GM04504 (cell line): Measurements from ENCODE around the gene SPOCD1.

Source experiments
- DNase-seq: peaks from one replicate; pipeline ENCODE4 v3.0.0-alpha.2; 2012; ENCODE audit warnings: low read depth

SPOCD1 gene

DNA sequence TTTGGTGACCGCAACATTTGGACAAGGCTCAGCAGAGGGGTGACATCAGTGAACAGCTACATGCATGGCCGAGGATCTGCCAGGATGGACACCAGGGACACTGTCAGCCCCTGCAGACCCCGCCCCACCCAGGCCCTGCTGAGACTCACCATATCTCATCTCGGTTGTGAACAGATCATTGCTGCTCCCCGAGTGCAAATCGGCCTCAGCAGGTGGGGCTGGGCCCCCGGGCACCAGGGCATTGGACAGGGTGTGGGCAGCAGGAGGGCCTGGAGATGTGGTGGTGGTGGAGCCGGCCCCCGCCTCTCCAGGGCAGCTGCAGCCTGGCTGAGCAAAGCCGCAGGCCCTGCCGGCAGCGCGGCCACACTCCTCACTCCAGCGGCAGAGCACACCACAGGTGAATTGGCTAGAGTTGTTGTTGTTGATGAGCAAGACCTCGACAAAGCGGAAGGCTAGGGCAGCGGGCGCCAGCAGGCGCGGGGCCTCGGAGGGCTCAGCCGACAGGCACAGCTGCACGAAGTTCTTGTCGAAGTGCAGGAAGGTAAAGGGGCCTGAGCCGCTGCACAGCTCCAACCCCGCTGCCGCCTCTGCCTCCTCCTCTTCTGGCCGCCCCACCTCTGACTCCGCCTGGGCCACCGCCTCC, 59.9 kb downstream of the SPOCD1 start:
- DNase-seq = no peak

DNA sequence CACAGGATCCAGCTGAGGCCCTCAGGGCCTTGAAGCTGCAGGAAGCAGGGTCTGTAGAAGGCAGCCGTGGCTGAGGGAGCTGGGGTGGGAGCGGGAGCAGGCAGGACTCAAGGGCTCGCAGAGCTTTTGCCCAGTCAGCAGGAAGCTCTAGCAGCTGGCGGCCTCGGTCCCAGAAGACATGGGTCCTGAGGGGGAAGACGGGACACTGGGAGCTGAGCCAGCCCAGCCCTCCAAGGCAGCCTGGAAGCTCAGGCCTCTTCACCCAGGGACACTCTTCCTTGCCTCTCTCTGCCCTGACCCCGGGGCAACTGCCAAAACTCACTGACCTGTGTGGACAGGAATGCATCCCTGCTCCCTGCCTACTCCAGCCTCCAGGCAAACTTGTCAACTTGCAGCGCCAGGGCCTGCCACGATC, 60.6 kb downstream of the SPOCD1 start:
- no peak for DNase-seq

DNA sequence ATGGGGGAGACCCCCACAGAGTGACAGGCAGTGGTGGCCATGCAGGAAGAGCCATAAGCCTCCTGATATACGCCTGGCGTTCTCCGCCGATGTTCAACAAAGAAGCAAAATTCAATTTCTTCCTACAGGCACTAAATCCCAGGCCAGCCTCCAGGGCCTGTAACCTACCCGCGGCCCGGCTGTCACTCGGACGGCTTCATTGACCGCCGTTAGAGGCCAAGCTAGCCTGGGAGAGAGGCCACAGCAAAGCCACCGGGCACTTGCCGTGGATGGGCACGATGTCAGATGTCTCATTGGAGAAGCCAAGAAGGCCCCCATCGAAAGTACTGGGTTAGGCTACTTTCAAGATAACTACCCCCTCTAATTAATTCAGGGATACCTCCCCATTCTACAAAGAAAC, 61.4 kb downstream of the SPOCD1 start:
- no peak for DNase-seq

DNA sequence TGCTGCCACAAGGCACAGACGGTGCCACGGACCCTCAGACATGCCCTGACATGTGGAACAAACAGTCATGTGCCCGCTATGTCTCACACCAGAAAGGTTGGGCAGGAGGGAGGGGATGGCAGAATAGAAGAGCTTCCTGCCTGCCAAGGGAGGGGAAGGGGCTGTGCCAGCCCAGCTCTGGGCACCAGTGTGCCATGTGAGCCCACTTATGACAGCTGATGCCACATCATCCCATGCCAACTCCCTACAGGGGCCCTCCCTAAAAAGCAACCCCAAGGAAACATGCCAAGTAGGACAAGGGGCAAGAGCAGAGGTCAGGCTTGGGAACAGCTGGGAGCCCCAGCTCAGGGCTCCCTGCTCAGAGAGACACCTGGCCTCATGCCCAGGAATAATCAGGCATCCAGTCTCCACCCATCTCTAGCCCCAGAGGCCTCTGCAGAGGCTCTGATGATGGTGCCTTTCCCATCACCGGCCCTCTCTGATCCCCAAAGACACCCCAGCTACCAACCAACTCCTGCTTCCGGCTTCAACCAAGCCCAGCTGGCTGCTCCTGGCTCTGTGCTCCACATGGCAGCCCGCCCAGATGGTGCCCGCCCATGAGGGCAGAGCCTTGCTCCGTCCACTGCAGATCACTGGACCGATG, 62.0 kb downstream of the SPOCD1 start:
- no peak for DNase-seq

DNA sequence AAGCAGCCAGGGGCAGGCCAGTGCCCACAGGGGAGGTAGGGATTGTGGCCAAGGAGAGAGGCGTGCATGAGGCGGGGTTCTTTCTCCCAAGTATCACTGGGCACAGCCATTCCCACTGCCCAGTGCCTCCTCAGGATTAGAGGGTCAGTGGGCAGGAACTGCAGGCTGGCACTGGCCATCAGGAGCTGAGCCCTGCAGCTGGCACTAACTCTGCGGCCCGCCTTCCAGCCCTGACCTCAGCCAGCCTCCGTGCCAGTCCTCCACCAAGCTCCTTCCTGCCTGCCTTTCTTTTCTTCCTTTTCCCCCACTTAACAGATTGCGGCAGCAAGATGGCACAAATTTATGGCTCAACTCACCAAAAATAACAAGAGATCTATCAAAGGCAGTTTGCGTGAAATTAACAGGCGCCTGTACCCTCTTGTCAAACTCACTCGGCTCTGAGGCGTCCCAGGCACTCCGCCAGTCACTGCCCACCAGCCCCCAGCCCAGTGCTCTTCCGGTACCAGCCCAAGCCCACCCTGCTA, 62.8 kb downstream of the SPOCD1 start:
- DNase-seq = no peak

DNA sequence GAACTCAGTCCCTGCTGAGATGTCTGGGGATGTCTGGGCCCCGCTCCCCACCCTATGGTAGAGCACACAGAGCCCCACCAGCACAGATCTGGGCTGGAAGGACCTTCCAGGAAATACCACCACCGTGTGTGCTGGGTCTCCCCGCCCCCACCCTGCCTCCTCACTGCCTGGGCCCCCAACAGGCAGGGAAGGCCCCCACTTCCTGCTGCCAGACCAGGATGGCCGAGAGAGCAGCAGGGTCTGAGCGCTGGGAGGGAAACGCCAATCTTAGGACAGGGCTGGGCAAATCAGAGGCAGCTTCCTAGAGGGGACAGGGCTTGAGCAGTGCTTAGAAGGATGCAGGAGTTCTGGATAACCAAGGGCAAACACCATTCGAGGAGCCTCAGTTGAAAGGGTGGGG, 63.6 kb downstream of the SPOCD1 start:
- DNase-seq = no peak

DNA sequence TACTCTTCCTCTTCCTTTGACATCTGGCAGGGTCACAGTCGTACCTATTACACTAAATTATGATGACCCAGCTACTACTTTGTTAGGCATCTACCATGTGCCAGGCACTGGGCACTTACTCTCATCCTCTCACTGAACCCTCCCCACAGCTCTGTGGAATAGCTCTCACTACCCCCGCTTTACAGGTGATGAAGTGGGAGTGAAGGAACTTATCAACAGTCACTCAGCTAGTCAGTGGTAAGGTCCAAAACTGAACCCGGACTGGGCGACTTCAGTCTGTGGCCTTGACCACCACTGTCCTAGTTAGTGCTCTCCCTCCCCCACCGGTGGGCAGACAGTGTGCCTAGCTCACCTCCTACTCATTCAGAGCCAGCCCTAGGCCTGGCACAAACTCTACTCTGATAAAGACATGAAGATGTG, 64.0 kb downstream of the SPOCD1 start:
- DNase-seq = no peak

DNA sequence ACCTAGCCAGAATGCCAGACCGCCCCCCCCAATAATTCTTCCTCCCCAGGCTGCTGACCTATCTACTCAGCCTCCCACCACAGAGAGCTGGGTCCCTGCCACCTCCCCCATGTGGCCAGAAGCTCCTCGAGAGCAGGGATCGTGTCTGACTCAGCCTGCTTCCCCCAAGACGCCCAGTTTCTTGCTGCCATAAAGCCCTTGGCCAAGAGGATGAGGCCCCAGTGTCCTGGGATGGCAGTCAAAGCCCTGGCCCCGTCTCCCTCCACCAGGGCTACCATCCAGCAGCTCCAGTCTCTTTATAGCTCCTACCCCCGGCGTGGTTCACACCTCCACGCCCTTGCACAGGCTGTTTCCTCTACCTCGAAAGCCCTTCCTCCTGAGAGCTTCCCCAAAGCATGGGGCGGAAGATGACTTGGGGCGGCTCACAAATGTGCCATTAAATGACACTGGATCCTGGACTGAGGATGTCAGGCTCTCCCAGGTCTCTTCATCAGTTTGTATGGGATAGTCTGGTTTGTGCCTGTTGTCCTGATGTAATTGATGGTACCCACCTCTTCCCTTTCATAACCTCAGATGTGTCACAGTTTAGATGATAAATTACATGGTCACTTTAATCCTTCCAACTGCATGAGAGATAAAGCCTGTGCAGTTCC, 64.8 kb downstream of the SPOCD1 start:
- no peak for DNase-seq

DNA sequence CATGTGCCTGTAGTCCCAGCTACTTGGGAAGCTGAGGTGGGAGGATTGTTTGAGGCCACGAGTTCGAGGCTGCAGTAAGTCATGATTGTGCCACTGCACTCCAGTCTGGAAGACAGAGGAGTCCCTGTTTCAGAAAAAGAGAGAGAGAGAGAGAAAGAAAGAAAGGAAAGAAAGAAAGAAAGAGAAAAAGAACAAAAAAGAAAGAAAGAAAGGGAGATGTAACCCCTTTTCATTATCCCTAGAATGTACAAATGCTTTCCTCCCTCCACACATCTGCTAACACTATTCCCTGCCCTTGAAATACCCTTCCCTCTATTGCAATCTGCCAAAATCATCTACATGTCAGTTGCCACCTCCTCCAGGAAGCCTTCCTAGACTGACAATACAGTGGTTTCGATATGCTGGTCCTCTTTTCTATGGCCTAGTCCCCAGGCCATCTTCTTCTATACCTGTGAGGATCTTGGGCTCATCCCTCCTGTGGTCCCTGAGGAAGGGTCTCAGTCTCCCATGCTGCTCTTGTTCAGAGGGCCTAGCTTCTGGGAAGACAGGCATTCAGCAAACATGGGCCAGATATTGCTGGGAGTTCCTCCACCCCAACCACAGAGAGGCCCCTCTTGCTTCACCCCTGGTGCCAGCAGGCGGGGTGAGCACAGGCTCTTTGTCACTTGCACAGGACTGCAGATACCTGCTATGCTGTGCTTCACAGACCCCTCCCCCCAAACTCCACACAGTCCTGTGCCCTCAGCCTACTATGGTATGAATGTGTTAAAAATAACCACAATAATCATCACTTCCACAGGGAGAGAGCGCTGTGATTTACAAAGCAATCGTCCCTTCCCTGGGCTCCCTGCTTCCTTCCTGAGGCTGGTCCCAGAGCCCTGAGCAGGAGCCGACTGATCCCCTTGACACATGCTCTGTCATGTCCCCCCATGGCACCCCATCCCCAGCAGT, 65.8 kb downstream of the SPOCD1 start:
- DNase-seq = no peak

DNA sequence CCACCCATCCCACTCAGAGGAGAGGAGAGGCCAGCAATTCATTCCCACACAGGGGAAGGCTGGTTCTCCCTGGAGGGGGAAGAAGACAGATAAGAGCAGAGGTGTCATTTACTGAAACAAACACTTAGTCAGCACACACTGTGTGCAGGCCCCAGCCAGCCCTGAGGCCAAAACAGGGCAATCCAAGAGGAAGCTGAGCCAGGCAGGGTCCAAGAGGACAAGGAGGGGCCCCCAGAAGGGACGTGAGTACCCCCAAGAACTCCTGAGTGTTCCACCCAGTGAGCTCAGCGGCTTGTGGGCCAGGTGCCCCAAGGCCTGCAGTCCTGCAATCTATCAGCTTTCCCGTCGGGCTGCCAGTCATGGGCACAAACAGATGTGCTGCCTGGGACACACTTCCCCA, 67.5 kb downstream of the SPOCD1 start:
- no peak for DNase-seq

DNA sequence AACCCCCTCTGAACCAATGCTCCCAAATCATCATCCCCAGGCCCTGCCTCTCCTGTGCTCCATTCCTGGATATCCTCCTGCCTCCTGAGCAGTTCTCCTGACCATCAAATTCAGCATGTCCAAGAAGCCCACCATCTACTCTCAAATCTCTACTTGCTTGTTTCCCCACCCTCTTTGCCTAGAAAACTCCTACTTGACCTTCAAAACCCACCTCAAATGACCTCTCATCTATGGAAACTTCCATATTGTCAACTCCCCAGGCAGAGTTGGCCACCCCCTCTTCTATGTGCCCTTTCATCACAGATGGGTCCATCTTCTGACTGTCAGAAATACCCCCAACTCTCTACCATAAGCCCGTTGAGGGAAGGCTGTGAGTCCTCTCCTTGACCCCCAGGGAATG, 68.5 kb downstream of the SPOCD1 start:
- DNase-seq = no peak

DNA sequence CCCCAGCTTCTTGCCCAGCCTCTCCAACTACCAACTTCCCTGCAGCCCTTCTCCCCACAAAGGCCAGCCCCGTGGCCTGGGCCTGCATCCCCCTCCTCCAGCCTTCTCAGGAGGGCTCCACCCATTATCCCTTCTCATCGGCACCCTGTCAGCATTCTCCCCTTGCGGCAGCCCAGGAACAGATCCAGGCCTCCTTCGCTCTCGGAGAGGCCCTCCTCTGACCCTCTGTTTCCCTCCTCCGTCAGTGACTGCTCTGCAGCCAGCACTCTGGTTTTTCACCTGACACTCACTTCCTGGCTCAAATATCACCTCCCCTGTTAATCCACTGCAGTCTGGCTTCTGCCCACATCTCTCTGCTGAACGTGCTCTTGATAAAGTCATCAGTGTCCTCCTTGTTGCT, 69.1 kb downstream of the SPOCD1 start:
- no peak for DNase-seq

DNA sequence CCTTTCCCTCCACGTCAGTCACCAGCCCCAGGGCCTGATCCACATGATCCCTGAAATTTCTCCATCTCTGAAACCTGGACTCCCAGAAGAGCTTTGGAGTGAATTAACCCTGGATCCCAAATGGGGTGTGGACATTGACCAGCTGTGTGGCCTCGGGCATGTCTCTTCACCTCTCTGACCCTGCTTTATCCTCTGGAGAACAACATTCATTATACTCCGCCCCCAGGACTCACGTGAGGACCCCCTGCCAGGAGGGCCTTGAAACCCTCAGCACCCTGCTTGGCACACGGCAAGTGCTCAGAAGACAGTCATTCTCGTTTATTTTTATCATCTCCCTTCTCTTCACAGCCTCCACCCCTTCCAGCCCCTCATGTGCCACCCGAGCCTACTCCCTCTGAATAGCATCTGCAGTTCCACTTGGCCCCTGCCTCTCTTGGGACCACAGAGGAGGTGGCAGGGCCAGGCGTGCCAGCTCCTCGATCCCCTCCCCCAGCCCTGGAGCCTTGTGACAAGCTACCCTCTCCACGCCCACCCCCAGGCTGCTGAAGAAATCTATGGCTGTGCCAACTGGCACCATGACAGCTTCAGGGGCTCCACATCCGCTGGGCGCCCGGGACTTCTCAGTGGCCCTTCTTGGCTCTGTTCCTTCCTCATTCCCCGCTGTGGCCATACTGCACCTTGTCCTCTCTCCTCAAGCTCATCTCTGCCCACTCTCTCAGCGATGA, 69.7 kb downstream of the SPOCD1 start:
- no peak for DNase-seq

DNA sequence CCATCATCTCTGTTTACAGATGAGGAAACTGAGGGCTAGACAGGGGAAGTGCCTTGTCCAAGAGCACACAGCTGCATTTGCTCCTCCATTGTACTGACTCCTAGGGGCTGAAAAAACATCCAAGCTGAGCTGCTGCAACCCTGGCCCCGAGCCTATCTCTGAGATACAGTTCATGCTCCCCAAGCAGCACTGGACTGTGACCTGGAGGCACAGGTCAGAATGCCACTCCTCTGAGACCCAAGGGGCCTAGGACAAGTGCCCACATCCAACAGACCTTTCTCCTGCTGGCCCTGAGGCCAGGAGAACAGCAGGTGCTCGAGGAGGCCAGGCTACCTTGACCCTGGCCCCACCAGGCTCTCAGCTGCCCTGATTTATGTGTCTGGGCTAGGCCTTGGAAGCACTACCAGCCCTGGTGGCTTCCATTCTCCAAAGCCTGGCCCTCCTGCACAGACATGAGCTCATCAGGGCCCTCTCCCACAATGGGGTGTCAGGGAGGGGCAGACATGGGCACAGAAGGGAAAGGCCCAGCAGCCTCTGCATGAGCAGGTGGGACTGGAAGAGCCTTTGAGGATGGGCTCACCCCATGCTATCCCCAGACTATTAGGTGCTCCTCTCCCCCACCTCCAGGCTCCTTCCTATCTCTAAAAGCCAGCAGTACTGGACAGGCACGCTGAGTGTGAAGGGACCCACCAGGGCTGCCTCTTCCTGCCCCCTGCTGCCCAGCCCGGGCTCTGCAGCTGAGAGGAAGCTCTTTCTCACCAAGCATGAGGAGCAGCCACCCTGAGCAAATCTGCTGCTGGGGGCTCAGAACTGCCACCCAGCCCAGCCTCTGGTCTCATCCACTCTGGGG, 70.5 kb downstream of the SPOCD1 start:
- no peak for DNase-seq

DNA sequence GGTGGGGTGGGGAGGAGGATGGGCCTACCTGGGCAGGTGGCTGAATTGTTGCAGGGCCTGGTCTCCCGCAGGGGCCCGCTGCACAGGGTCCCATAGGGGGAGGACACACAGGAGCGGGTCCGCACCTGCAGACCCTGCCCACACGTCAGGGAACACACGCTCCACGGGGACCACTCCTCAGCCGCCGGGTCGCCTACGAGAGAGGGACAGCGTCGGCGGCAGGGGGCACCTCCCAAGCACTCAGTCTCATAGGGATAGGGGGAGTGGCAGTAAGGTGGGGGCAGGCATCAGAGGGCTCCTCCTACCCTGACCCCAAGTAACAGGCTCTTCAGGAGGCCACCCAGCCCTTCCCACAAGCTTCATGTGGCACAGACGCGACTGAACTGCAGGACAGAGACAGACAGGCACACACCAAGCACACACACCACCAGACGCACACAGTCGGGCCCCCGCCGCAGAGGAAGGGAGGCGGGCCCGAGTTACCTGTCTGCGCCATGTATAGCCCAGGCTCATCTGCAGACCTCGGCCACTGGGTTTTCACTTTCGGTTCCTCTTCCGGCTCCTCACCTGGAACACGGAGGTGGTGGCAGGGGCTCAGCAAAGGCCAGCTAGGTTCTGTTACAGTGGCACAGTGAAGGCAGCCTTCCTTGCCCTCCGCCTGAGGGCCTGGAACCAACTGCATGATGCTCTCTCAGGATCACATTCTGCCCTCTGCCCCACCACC, 71.5 kb downstream of the SPOCD1 start:
- DNase-seq = no peak

DNA sequence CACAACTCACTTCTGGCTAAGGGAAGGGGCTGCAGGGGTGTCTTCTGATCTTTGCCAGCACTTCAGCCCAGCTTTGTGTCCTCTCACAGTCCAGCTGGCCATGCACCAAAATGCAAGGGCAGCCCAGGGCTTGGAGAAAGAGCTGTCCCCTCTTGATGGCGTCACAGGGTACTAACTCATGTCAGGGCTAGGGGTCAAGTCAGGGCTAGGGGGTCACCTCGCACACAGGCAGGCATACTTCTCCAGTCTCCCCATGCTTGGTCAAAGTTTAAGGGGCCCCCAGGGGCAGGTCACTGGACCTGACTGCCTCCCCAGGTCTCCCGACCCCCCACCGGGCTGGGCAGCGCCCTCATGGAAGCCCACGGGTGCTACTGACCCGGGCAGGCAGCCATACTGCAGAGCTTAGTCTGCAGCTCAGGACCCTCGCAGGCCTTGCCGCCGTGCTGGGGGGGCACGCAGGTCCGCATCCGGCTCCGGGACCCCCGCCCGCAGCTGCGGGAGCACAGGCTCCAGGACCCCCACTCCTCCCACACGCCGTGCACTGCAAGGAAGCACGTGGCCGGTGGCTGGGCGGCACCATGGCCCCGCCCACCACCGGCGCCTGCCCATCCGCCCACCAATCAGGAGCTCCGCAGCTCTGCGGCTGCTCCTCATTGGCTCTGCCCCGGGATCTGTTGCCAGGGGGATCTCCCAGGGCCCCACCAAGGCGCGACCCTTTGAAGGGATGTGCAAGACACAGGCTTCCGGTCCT, 73.2 kb downstream of the SPOCD1 start:
- no peak for DNase-seq
